Measurements from ENCODE around the gene PPP2R3C. TPM values are rescaled to one million over a fixed set of nuclear protein-coding genes. Genes with fewer than 3 reads are reported as not detected.

PPP2R3C gene
- polyA plus RNA-seq, 1 experiment, result 11.3 TPM

DNA sequence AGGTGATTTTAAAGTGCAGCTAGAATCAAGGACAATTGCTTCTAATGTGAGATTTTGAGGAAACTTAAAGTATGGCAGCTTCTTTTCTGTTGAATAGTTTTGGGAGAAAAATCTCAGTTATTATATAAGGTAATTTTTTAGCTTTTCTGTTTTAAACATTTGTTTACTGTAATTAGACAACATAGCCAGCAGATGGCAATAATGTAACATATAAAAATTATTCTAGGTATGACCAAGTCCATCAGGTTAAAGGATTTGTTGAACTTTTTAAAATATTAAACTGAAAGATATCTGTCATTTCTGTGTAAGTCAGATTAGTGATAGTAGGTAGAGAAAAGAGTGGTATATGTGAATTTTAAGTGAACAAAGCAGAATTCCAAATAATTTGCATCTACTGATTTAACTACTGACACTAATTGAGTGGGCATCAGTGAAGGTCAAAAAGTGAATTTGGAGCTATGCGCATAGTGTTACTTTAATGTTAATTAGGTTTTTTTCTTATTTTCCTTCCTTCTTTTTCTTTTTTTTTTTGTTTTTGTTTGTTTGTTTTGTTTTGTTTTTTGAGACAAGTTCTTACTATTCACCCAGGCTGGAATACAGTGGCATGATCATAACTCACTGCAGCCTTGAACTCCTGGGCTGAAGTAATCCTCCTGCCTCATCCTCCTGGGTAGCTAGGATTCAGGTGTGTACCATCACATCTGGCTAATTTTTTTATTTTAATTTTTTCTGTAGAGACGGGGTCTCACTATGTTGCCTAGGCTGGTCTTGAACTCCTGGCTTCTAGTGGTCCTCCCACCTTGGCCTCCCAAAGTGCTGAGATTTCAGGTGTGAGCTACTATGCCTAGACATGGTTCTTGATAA, 19.2 kb upstream of the PPP2R3C start:
- no peaks in the 10 kb centered on the region for H3K36me3 ChIP-seq (ENCODE audit: control insufficient read depth, insufficient read depth, low read length)
- ChIA-PET POLR2A (interaction anchor here (0.7 kb wide), 1 partner anchor 94 kb away, joined by 3 read pairs; no protein-coding TSS in a partner anchor), CTCF (interaction anchor here (0.6 to 5.0 kb wide), 11 partner anchors 10 to 492 kb away, joined by 3 to 44 read pairs (median 5); partner anchors contain the start of gene PRORP)
- H3K4me3 ChIP-seq (ENCODE audit: low read depth, low read length), result no peak overlapping the region
- H3K27me3 ChIP-seq (ENCODE audit: control insufficient read depth, insufficient read depth, low read length), result no peaks in the 10 kb centered on the region
- DNase-seq (ENCODE audit: low read depth), result no peak
- TF ChIP-seq, protein P1, sequence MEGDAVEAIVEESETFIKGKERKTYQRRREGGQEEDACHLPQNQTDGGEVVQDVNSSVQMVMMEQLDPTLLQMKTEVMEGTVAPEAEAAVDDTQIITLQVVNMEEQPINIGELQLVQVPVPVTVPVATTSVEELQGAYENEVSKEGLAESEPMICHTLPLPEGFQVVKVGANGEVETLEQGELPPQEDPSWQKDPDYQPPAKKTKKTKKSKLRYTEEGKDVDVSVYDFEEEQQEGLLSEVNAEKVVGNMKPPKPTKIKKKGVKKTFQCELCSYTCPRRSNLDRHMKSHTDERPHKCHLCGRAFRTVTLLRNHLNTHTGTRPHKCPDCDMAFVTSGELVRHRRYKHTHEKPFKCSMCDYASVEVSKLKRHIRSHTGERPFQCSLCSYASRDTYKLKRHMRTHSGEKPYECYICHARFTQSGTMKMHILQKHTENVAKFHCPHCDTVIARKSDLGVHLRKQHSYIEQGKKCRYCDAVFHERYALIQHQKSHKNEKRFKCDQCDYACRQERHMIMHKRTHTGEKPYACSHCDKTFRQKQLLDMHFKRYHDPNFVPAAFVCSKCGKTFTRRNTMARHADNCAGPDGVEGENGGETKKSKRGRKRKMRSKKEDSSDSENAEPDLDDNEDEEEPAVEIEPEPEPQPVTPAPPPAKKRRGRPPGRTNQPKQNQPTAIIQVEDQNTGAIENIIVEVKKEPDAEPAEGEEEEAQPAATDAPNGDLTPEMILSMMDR (IDR thresholded peaks at IDR 0.05; ENCODE audit: insufficient read depth, low read depth, low read length), result no peak

DNA sequence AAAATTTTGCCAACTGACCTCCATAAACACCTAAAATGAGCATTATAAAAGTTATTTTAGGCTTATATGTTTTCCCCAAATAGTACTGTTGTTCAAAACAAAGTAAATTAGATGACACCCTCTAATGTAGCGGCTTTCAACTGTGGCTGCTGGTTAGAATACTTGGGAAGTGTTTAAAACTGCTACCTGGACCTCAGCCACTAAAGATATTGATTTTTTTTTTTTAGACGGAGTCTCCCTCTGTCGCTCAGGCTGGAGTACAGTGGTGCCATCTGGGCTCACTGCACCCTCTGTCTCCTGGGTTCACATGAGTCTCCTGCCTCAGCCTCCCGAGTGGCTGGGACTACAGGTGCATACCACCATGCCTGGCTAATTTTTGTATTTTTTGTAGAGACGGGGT, 16.8 kb upstream of the PPP2R3C start:
- TF ChIP-seq, protein P1 (IDR thresholded peaks at IDR 0.05; ENCODE audit: insufficient read depth, low read depth, low read length), result no peak
- no peak overlapping the region for H3K4me3 ChIP-seq (ENCODE audit: low read depth, low read length)
- H3K27me3 ChIP-seq (ENCODE audit: control insufficient read depth, insufficient read depth, low read length), result no peaks in the 10 kb centered on the region
- POLR2A ChIA-PET, result no interaction called here
- H3K36me3 ChIP-seq (ENCODE audit: control insufficient read depth, insufficient read depth, low read length), result peaks cover 2% of the 10 kb centered on the region; the same call in 1 of the 2 replicates
- DNase-seq (ENCODE audit: low read depth), result no peak
- CTCF ChIA-PET, result no interaction called here

DNA sequence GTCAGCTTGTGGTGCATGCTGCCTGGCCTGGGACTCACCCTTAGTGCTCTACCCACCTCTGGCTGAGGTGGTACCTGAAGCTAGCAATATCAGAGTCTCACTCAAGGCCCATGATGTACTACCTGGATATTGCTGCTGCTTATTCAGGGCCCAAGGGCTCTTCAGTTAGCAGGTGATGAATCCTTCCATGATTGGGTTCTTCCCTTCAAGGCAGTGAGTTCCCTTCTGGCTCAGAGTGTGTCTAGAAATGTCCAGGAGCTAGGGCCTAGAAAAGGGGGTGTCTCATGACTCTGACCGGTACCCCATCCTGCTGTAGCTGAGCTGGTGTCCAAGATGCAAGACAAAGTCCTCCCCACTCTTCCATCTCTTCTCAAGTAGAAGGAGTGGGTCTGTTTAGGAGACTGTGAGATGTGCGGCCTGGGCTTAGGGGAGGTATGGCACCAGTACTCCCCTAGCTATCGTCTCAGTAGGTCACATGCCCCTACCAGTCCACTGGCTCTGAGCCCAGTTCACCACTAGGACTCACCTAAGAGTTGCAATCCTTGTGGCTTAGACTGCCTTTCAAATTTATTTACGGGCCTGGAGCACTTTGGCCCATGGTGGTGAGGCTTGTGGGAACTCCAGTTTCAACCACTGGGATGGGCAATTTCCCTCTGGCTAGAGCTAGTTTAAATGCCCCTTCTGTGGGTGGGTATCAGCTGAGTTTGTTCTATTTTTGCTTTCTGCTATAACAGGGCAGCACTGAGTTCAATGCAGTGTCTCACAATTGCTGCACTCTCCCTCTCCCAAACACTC, 12.7 kb upstream of the PPP2R3C start:
- DNase-seq (ENCODE audit: low read depth), result no peak
- no peak overlapping the region for H3K4me3 ChIP-seq (ENCODE audit: low read depth, low read length)
- TF ChIP-seq, protein P1 (IDR thresholded peaks at IDR 0.05; ENCODE audit: insufficient read depth, low read depth, low read length), result no peak
- CTCF ChIA-PET, result interaction anchor here (1.1 to 1.8 kb wide), 2 partner anchors 279 to 288 kb away, joined by 4 to 5 read pairs; no protein-coding TSS in a partner anchor
- POLR2A ChIA-PET, result no interaction called here
- peaks cover 2% of the 10 kb centered on the region; the same call in 1 of the 2 replicates for H3K36me3 ChIP-seq (ENCODE audit: control insufficient read depth, insufficient read depth, low read length)
- H3K27me3 ChIP-seq (ENCODE audit: control insufficient read depth, insufficient read depth, low read length), result no peaks in the 10 kb centered on the region

DNA sequence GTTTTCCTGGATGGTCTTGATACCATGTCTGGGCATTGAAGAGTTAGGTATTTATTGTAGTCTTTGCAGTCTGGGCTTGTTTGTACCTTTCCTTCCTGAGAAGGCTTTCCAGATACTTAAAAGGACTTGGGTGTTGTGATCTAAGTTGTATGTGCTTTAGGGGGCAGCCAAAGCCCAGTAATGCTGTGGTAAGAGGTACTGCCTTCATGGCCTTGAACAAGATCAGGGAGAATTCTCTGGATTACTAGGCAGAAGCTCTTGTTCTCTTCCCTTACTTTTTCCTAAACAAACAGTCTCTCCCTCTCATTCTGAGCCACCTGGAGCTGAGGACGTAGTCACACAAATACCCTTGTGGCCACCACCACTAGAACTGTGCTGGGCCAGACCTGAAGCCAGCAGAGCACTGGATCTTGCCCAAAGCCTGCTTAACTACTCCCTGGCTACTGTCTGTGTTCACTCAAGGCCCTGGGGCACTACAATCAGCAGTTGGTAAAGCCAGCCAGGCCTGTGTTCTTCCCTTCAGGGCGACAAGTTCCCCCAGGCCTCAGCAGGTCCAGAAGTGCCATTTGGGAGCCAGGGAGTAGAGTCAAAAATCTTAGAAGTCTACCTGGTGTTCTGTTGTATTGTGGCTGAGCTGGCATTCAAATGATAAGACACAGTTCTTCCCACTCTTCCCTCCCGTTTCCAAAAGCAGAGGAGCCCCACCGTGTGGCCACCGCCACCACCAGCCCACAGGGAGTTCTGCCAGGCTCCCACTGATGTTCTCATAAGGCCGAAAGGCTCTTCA, 11.9 kb upstream of the PPP2R3C start:
- POLR2A ChIA-PET, result no interaction called here
- DNase-seq (ENCODE audit: low read depth), result no peak
- Histone ChIP-seq H3K4me3 (ENCODE audit: low read depth, low read length) (no peak overlapping the region), H3K27me3 (ENCODE audit: control insufficient read depth, insufficient read depth, low read length) (no peaks in the 10 kb centered on the region), H3K36me3 (ENCODE audit: control insufficient read depth, insufficient read depth, low read length) (peaks cover 2% of the 10 kb centered on the region; the same call in 1 of the 2 replicates)
- CTCF ChIA-PET, result interaction anchor here (1.1 to 1.8 kb wide), 2 partner anchors 280 to 289 kb away, joined by 4 to 5 read pairs; no protein-coding TSS in a partner anchor
- TF ChIP-seq, protein P1 (IDR thresholded peaks at IDR 0.05; ENCODE audit: insufficient read depth, low read depth, low read length), result no peak

Measured in BJ (cell line).